HepG2 (cell line): Measurements from ENCODE around the gene TBL3. TPM values are rescaled to one million over a fixed set of nuclear protein-coding genes. Genes with fewer than 3 reads are reported as not detected.

ENCODE experiments used
- ARHGAP35 ChIP-seq: sonication (generic); formaldehyde crosslinking; IDR thresholded peaks from 2 replicates; pipeline ENCODE4 v1.9.0; 2022; ENCODE audit warnings: mild to moderate bottlenecking, inconsistent platforms, moderate library complexity, missing genetic modification reagents, borderline replicate concordance
- ATM ChIP-seq: fragments of 450-650 bp; IDR thresholded peaks from 2 replicates; pipeline ENCODE4 v1.7.1; 2017; ENCODE audit warnings: mild to moderate bottlenecking, borderline replicate concordance
- DNMT3B ChIP-seq: conservative IDR thresholded peaks from 2 replicates; pipeline ENCODE4 v1.6.1; 2016; ENCODE audit warnings: missing biosample characterization, control low read depth
- ESRRA ChIP-seq: sonication (generic); formaldehyde crosslinking; IDR thresholded peaks from 2 replicates; pipeline ENCODE4 v1.5.1; 2020; ENCODE audit warnings: mild to moderate bottlenecking, low read depth, missing genetic modification reagents
- HES4 ChIP-seq: sonication (generic); formaldehyde crosslinking; IDR thresholded peaks from 2 replicates; pipeline ENCODE4 v1.9.0; 2021; ENCODE audit warnings: mild to moderate bottlenecking, missing genetic modification reagents, borderline replicate concordance
- HIVEP1 ChIP-seq: sonication (generic); formaldehyde crosslinking; IDR thresholded peaks from 2 replicates; pipeline ENCODE4 v1.4.0; 2020; ENCODE audit warnings: mild to moderate bottlenecking, missing genetic modification reagents
- HOXA5 ChIP-seq: sonication (generic); formaldehyde crosslinking; IDR thresholded peaks from 2 replicates; pipeline ENCODE4 v1.4.0; 2020; ENCODE audit warnings: missing genetic modification reagents
- KAT7 ChIP-seq: IDR thresholded peaks from 2 replicates; pipeline ENCODE4 v1.6.1; 2018; ENCODE audit warnings: borderline replicate concordance, missing compliant biosample characterization
- KLF16 ChIP-seq, 2 experiments: sonication (generic) in 1 of 2; formaldehyde crosslinking in 1 of 2; IDR thresholded peaks; 2 replicates each; pipeline versions ENCODE4 v1.6.1 to v1.8.0; 2016 to 2023; ENCODE audit warnings: missing genetic modification reagents in 2 of 2, missing compliant biosample characterization in 1 of 2
- MIER3 ChIP-seq: IDR thresholded peaks from 2 replicates; pipeline ENCODE4 v1.6.1; 2016; ENCODE audit warnings: missing compliant biosample characterization, borderline replicate concordance
- MTF1 ChIP-seq: sonication (generic); formaldehyde crosslinking; IDR thresholded peaks from 2 replicates; pipeline ENCODE4 v1.5.0; 2020; ENCODE audit warnings: missing genetic modification reagents
- NFATC3 ChIP-seq: sonication (generic); formaldehyde crosslinking; IDR thresholded peaks from 2 replicates; pipeline ENCODE4 v1.5.1; 2020; ENCODE audit warnings: mild to moderate bottlenecking, missing genetic modification reagents
- NFE2L1 ChIP-seq: sonication (generic); formaldehyde crosslinking; IDR thresholded peaks from 2 replicates; pipeline ENCODE4 v1.4.0; 2020; ENCODE audit warnings: missing genetic modification reagents, mild to moderate bottlenecking, borderline replicate concordance
- PHB2 ChIP-seq: fragments of 450-650 bp; IDR thresholded peaks from 2 replicates; pipeline ENCODE4 v1.6.1; 2018; ENCODE audit not compliant: partially characterized antibody
- POGZ ChIP-seq: sonication (generic); formaldehyde crosslinking; IDR thresholded peaks from 2 replicates; pipeline ENCODE4 v1.4.0; 2020; ENCODE audit warnings: mild to moderate bottlenecking, missing genetic modification reagents
- RARA ChIP-seq: IDR thresholded peaks from 2 replicates; pipeline ENCODE4 v1.6.1; 2016; ENCODE audit warnings: missing genetic modification reagents, missing compliant biosample characterization
- RCOR2 ChIP-seq: IDR thresholded peaks from 2 replicates; pipeline ENCODE4 v1.6.1; 2016; ENCODE audit warnings: missing biosample characterization, missing genetic modification reagents
- XBP1 ChIP-seq: sonication (generic); formaldehyde crosslinking; IDR thresholded peaks from 2 replicates; pipeline ENCODE4 v1.5.0; 2020; ENCODE audit warnings: missing genetic modification reagents
- ZNF138 ChIP-seq: sonication (generic); formaldehyde crosslinking; IDR thresholded peaks from 2 replicates; pipeline ENCODE4 v1.5.0; 2020; ENCODE audit warnings: mild to moderate bottlenecking, low read depth, missing genetic modification reagents
- ZNF251 ChIP-seq: sonication (generic); formaldehyde crosslinking; IDR thresholded peaks from 2 replicates; pipeline ENCODE4 v1.9.0; 2021; ENCODE audit warnings: mild to moderate bottlenecking, missing genetic modification reagents
- ZNF317 ChIP-seq: sonication (generic); formaldehyde crosslinking; IDR thresholded peaks from 2 replicates; pipeline ENCODE4 v1.5.0; 2020; ENCODE audit warnings: mild to moderate bottlenecking, missing genetic modification reagents
- ZNF709 ChIP-seq: sonication (generic); formaldehyde crosslinking; IDR thresholded peaks from 2 replicates; pipeline ENCODE4 v1.5.0; 2020; ENCODE audit warnings: mild to moderate bottlenecking, missing genetic modification reagents
- polyA plus RNA-seq, 8 experiments: library from polyadenylated mRNA; depleted of rRNA in 3 of 8; stranded (reverse) in 7 of 8; unstranded in 1 of 8; fragments of >200 nt; fragmentation: Illumina TruSeq in 4 of 8; extraction: Trizol in 4 of 8; gene quantifications; 2 replicates each; pipeline versions ENCODE4 v1.2.1 to v1.2.3, GENCODE V29; 2011 to 2016; ENCODE audit warnings: low read depth in 4 of 8, missing spikeins in 1 of 8, mixed read lengths in 1 of 8; ENCODE audit not compliant: insufficient read depth in 1 of 8
- total RNA-seq, 5 experiments: library from RNA; depleted of rRNA; stranded (reverse); fragments of >200 nt; fragmentation: Illumina TruSeq; extraction: Trizol; gene quantifications; 2 replicates each; pipeline ENCODE4 v1.2.3, GENCODE V29; 2016; ENCODE audit warnings: low read depth in 1 of 5
- TF ChIP-seq, protein P1 (sequence below), 2 experiments: sonication (generic) in 1 of 2; formaldehyde crosslinking in 1 of 2; IDR thresholded peaks; 2 replicates each; pipeline versions ENCODE4 v1.4.0 to v1.6.1; 2016 to 2020; ENCODE audit warnings: borderline replicate concordance in 1 of 2, low read depth in 1 of 2, mild to moderate bottlenecking in 1 of 2, missing genetic modification reagents in 1 of 2
- TF ChIP-seq, protein P2 (sequence below): sonication (generic); formaldehyde crosslinking; IDR thresholded peaks from 2 replicates; pipeline ENCODE4 v1.5.0; 2020; ENCODE audit warnings: missing genetic modification reagents, mild to moderate bottlenecking, borderline replicate concordance
- TF ChIP-seq, protein P3 (sequence below): sonication (generic); formaldehyde crosslinking; IDR thresholded peaks from 2 replicates; pipeline ENCODE4 v1.8.0; 2022; ENCODE audit warnings: missing genetic modification reagents, mild to moderate bottlenecking, borderline replicate concordance

The TBL3 gene
- total and polyA plus RNA-seq, 2 of the 13 experiments (the other 11 are each of a cell fraction or from before 2014, with no cell fraction given): 16.8 to 38.0 TPM

DNA sequence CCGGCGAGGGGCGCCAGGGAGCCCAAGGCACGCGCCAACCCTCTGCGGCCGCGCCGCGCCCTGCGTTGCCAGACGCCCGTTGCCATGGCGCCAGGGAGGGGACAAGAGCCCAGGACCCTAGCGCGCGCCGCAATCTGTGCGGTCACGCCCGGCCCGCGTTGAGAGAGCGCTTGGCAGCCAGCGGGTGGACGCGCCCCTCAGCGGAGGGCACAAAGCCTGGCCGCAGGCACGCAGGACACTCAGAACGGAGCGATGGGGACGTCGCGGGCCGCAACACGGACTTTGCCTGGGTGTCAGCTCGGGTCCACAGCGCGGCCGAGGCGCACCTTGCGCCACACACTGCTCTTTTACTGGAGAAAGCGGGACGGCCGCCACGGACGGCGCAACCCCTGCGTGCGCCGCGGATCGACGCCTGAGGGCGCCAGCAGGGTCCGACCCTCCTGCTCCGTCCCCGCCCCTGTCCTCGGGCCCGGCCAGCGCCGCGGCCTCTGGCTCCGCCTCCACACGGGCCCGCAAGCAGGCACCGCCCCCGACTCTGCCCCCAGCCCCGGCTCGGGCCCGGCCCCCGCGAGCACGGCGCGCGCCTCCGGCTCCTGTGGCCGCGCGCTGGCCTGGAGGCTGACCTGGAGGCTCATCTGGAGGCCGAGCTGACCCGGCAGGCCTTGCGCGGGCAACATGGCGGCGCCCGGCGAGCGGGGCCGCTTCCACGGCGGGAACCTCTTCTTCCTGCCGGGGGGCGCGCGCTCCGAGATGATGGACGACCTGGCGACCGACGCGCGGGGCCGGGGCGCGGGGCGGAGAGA lies 11.9 kb downstream of the TBL3 start, which contains the start of gene GFER (continued):
- TF ChIP-seq KLF16 (CRISPR knock-in tag; IDR thresholded peaks at IDR 0.05) (peak in 1 of 2 experiments; percentile 46; a peak in 1 of 4 replicates), ZNF709 (CRISPR knock-in tag) (no peak), PHB2 (no peak), ESRRA (CRISPR knock-in tag) (no peak), MTF1 (CRISPR knock-in tag) (no peak), MIER3 (CRISPR knock-in tag) (no peak), ZNF251 (no peak), ARHGAP35 (peak; percentile 56; the same call in 1 of the 2 replicates), ATM (no peak), NFATC3 (CRISPR knock-in tag) (no peak), POGZ (CRISPR knock-in tag) (peak; percentile 25; the same call in 1 of the 2 replicates), RARA (CRISPR knock-in tag) (peak; percentile 55), DNMT3B (CRISPR knock-in tag) (no peak), HIVEP1 (CRISPR knock-in tag) (0 out of 2 replicates have a peak, but pooled peaks have one; percentile 24), ZNF317 (CRISPR knock-in tag) (no peak), XBP1 (CRISPR knock-in tag) (no peak), NFE2L1 (CRISPR knock-in tag) (peak; percentile 40; the same call in 1 of the 2 replicates), ZNF138 (CRISPR knock-in tag) (no peak; the same call in 1 of the 2 replicates), KAT7 (CRISPR knock-in tag) (0 out of 2 replicates have a peak, but pooled peaks have one; percentile 37), RCOR2 (CRISPR knock-in tag) (no peak), HOXA5 (CRISPR knock-in tag) (no peak; the same call in 1 of the 2 replicates), HES4 (peak; percentile 64; the same call in 1 of the 2 replicates)
- TF ChIP-seq, protein P1, sequence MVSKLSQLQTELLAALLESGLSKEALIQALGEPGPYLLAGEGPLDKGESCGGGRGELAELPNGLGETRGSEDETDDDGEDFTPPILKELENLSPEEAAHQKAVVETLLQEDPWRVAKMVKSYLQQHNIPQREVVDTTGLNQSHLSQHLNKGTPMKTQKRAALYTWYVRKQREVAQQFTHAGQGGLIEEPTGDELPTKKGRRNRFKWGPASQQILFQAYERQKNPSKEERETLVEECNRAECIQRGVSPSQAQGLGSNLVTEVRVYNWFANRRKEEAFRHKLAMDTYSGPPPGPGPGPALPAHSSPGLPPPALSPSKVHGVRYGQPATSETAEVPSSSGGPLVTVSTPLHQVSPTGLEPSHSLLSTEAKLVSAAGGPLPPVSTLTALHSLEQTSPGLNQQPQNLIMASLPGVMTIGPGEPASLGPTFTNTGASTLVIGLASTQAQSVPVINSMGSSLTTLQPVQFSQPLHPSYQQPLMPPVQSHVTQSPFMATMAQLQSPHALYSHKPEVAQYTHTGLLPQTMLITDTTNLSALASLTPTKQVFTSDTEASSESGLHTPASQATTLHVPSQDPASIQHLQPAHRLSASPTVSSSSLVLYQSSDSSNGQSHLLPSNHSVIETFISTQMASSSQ (IDR thresholded peaks at IDR 0.05; ENCODE audit: low read depth): no peak
- TF ChIP-seq, protein P1 (CRISPR knock-in tag; IDR thresholded peaks at IDR 0.05; ENCODE audit: borderline replicate concordance): no peak
- TF ChIP-seq, protein P2, sequence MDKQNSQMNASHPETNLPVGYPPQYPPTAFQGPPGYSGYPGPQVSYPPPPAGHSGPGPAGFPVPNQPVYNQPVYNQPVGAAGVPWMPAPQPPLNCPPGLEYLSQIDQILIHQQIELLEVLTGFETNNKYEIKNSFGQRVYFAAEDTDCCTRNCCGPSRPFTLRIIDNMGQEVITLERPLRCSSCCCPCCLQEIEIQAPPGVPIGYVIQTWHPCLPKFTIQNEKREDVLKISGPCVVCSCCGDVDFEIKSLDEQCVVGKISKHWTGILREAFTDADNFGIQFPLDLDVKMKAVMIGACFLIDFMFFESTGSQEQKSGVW (CRISPR knock-in tag): no peak
- TF ChIP-seq, protein P3, sequence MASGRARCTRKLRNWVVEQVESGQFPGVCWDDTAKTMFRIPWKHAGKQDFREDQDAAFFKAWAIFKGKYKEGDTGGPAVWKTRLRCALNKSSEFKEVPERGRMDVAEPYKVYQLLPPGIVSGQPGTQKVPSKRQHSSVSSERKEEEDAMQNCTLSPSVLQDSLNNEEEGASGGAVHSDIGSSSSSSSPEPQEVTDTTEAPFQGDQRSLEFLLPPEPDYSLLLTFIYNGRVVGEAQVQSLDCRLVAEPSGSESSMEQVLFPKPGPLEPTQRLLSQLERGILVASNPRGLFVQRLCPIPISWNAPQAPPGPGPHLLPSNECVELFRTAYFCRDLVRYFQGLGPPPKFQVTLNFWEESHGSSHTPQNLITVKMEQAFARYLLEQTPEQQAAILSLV (CRISPR knock-in tag): no peak; the same call in 1 of the 2 replicates
